DMS 273 treated with DMSO at 0.1 percent for 48 hours (cell line): ENCODE data around the gene TECR.
A peak's percentile ranks its signal among the peaks of the same experiment; 100 is the strongest.
"Not testable (repeated sequence)": the region's sequence is repeated elsewhere in the genome, so short reads cannot be mapped to it uniquely, and the experiment has no call there.

Source experiments
- DNase-seq: peaks from one replicate; lab custom pipeline; 2025; lab: John Stamatoyannopoulos, UW

Gene TECR, protein sequence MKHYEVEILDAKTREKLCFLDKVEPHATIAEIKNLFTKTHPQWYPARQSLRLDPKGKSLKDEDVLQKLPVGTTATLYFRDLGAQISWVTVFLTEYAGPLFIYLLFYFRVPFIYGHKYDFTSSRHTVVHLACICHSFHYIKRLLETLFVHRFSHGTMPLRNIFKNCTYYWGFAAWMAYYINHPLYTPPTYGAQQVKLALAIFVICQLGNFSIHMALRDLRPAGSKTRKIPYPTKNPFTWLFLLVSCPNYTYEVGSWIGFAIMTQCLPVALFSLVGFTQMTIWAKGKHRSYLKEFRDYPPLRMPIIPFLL

GRCh38 chr19:14529254-14530004 is at the start of gene TECR:
TECR (plus strand) TSS chr19:14529594; CDS start chr19:14529697, 103 bp downstream.
- peak; percentile 99 for DNase-seq

- no peak for DNase-seq
These were observed 49.3 kb upstream of the TECR start for GRCh38 chr19:14479975-14480699.

GRCh38 chr19:14480700-14481079 is 48.7 kb upstream of the TECR start:
- no peak for DNase-seq

- DNase-seq: no peak
These were observed 47.0 kb upstream of the TECR start for GRCh38 chr19:14482172-14482941.

DNA sequence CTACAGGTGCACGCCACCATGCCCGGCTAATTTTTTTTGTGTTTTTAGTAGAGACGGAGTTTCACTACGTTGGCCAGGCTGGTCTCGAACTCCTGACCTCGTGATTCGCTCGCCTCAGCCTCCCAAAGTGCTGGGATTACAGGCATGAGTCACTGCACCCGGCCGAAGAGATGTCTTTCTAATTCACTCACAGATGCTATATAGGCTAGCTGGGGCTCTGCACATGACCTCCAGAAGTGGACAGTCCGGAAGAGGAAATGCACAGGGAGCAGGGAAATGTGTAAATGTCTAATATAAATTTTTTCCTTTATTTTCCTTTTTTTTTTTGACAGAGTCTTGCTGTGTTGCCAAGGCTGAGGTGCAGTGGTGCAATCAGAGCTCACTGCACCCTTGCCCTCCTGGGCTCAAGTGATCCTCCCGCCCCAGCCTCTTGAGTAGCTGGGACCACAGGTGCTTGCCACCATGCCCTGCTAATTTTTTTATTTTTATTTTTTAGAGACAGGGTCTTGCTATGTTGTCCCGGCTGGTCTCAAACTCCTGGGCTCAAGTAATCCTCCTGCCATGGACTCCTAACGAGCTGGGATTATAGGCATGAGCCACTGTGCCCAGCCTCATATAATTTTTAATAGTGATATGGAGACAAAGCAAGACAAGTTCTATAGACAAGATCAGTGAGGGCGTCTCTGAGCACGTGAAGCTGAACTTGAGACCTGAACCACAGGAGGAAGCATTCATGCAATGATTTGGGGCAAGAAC is 41.8 kb upstream of the TECR start:
- no peak for DNase-seq

DNA sequence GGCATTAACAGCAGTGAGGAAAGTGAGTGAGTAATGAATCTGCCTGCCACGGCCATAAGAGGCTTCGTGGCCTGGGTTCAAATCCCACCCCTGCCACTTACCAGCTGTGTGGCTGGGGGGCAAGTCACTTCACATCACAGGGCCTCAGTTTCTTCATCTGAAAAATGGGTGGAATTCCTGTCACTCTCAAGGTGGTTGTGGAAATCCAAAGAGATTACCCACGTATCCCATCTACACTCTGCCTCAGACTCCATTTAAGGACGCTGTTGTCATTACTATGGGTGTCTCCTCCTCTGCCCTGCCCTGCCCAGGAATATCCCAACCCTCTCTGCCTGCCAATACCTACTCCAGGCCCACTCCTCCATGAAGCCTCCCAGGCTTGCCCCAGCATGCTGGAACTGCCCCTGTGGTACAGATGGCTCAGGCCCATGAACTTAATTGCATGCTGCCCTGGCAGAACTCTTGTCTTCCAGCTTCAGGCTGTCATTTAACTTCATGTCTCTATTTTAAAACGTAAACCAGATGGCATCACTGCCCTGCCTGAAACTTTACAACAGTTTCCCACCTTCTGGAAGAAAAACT is 36.5 kb upstream of the TECR start:
- DNase-seq: no peak

DNA sequence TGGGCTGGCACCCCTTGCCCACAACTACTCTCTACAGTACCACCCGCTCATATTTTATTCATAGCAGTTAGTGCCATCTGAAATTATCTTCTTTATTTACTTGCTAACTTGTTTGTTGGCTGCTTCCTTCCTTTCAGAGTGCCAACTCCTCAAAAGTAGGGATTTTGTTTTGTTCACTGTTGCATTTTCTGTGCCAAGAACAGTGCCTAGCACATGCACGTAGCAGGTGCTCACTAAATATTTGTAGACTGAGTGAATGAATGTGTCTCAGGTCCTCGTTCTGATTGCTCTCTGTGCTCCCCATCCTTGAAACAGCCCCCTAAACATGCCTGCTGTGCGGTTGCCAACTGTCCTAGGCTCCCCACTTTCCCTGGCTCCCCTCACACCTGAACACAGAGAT is 35.0 kb upstream of the TECR start:
- DNase-seq: no peak

GRCh38 chr19:14494910-14495671 is 34.3 kb upstream of the TECR start:
- DNase-seq: no peak

DNA sequence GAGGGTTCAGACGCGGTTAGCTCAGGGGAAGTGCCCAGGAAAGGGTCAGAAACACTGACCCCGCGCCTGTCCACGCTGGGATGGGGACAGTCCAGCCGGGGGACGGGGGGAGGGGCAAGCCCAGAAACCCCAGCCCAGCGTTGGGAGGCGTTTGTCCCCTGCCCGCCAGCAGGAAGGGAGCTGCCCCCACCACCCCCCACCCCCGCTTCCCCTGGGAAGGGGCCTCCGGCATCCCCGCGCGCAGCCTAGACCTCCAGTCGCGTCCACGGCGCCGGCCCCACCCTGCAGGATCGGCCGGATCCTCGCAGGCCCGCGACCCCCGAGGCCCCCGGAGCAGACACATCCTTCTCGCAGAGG is 33.7 kb upstream of the TECR start:
- no peak for DNase-seq

DNA sequence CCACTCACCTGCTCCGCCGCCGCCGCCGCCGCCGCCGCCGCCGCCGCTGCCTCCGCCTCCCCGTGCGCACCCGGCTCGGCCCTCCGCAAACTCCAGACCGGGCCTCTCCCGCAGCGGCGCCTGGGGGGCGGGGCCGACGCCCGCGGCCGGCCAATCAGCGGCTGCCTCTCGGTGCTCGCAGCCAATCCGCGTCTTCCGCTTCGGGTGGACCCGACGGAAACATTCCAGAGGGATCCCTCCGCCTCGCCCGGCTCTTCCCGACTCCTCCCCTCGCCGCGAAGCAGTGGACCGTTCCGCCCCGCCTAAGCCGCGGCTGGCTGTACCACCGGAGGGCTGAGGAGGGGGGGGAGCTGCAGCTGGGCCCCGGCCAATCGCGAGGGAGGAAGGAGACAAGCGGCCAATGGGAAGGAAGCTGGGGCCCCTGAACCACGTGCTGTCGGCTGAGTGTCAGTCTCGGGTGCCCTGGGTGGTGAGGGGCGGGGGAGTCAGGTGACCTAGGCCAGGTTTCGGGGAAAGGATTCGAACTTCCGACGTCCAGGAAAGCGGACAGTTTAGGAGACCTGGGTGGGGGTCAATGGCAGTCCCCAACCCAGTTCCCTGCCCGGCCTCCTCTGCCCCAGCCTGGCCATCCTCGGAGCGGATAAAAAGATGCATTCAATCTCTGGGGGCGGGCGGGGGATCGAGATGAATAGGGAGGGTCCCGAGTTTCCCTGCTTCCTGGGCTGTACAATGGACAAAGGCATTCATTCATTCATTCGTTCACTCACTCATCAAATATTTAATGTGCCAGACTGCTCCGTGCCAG is 33.2 kb upstream of the TECR start, which contains the start of gene GIPC1:
TSS of gene GIPC1 (minus strand) at position 99 of the 805 bp plus-strand sequence. CDS start 13,151 bp downstream, outside the sequence.
- peak; percentile 96 for DNase-seq

- DNase-seq: no peak
These were observed 32.6 kb upstream of the TECR start for GRCh38 chr19:14496834-14497227.

- no peak for DNase-seq
These were observed 32.0 kb upstream of the TECR start for GRCh38 chr19:14497228-14497921.

DNA sequence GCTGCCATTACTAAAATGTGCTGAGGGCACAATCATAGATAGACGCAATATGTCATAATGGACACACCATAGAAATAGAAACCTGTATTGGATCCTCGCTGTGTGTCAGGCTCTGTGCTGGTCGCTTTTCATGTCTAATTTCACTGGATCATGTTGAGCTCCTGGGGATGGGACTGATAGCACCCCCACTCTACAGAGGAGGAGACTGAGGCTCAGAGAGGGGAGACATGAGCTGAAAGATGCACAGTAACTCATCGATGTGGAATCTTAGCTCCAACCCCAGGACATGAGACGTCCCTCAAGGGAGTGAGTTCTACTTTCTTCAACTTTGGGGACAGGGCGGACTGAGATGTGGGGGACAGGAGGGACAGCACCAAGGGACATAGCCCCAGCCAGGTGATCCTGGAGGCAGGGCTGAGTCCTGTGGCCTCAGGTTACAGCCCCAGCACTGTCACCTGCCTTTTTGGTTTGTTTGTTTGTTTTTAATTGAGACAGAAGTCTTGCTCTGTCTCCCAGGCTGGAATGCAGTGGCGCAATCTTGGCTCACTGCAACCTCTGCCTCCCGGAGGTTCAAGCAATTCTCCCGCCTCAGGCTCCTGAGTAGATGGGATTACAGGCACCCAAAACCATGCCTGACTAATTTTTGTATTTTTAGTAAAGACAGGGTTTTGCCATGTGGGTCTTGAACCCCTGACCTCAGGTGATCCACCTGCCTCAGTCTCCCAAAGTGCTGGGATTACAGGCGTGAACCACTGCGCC is 26.9 kb upstream of the TECR start:
- no peak for DNase-seq

DNA sequence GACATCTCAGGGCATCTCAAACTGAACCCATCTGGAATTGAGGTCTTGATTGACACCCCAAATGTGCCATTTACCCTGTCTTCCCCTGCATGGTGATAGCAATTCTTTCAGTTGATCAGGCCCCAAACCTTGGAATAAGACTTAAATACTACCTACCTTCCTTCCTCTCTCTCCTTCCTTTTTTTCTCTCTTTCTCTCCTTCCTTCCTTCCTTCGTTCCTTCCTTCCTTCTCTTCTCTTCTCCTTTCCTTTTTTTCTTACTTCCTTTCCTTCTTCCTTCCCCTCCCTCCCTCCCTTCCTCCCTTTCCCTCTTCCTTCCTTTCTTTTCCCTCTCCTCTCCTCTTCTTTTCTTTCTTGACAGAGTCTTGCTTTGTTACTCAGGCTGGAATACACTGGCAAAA is 26.1 kb upstream of the TECR start:
- no peak for DNase-seq

- not testable (repeated sequence) for DNase-seq
These were observed 24.8 kb upstream of the TECR start for GRCh38 chr19:14504575-14504974.

- DNase-seq: no peak
These were observed 23.7 kb upstream of the TECR start for GRCh38 chr19:14505488-14506239.
